Measurements from ENCODE around the gene GBF1. TPM values are rescaled to one million over a fixed set of nuclear protein-coding genes. Genes with fewer than 3 reads are reported as not detected.

Gene GBF1
- total RNA-seq, 1 experiment from 2014 or later, result 23.7 TPM

DNA sequence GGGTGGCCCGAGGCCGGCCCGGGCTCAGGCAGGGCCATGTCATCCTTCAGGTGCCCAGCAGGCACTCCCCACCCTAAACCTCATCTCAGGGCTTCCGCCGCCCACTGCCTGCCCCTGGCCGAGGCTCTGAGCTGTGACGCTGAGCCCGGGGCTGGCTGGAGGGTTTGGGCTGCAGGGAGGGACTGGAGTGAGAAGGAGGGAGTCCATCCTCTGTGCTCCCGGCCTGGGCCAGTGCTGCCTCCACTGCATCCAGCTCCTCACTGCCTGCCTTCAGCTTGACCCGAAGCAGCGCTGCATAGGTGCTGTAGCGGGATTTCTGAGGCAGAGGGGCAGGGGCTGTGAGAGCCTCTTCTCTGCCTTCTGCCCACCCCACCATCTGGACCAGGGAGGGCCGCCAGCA is 157.8 kb downstream of the GBF1 start:
- H3K9me3 Mint-ChIP-seq, result no peaks in the 10 kb centered on the region
- peaks cover 48% of the 10 kb centered on the region for H3K27me3 Mint-ChIP-seq (ENCODE audit: low read depth)
- Histone ChIP-seq H2BK120ac (ENCODE audit: low read depth, low read length, poor library complexity, severe bottlenecking) (no peak overlapping the region), H4K5ac (ENCODE audit: insufficient read length, low read depth, low read length) (no peak overlapping the region), H2BK20ac (ENCODE audit: low read depth, low read length, poor library complexity, severe bottlenecking) (no peak overlapping the region), H3K27me3 (ENCODE audit: insufficient read depth, low read length) (peaks cover 8% of the 10 kb centered on the region; the same call in 1 of the 2 replicates), H3K4me2 (ENCODE audit: insufficient read depth, insufficient read length, low read length) (no peak overlapping the region), H3K4me1 (ENCODE audit: insufficient read depth, low read length) (no peaks in the 10 kb centered on the region), H4K20me1 (ENCODE audit: control insufficient read depth, insufficient read depth, insufficient read length) (no peaks in the 10 kb centered on the region), H3K56ac (ENCODE audit: insufficient read length, low read depth, low read length) (no peak overlapping the region), H3K14ac (ENCODE audit: insufficient read depth, low read length) (no peak overlapping the region), H3K79me2 (ENCODE audit: insufficient read depth, low read length) (no peaks in the 10 kb centered on the region), H3K27ac (ENCODE audit: insufficient read length, low read depth, low read length) (no peak overlapping the region), H2BK5ac (ENCODE audit: insufficient read length, low read length) (no peak overlapping the region), H3K79me1 (ENCODE audit: insufficient read depth, low read depth, low read length, poor library complexity, severe bottlenecking) (no peaks in the 10 kb centered on the region), H4K8ac (replicated peaks; ENCODE audit: insufficient read length, low read depth, low read length) (no peak overlapping the region), H3K23ac (ENCODE audit: insufficient read length, low read depth, low read length) (no peak overlapping the region), H3T11ph (ENCODE audit: low read length) (no peak overlapping the region), H3K23me2 (ENCODE audit: insufficient read length, low read depth, low read length, poor library complexity, severe bottlenecking) (no peaks in the 10 kb centered on the region), H2BK12ac (ENCODE audit: insufficient read length, low read depth, low read length) (no peak overlapping the region), H3K18ac (ENCODE audit: insufficient read length, low read depth, low read length) (no peak overlapping the region), H4K91ac (ENCODE audit: insufficient read length, low read depth, low read length) (no peak overlapping the region), H2BK15ac (ENCODE audit: low read depth, low read length) (no peak overlapping the region), H3K9ac (ENCODE audit: extremely low read depth, insufficient read length, low read length) (no peak overlapping the region), H3K4ac (ENCODE audit: low read depth, low read length) (no peak overlapping the region), H3K9me3 (ENCODE audit: control insufficient read depth, low read depth, low read length) (no peaks in the 10 kb centered on the region), H2AFZ (ENCODE audit: low read length) (no peak overlapping the region), H2AK5ac (ENCODE audit: insufficient read length, low read length) (no peak overlapping the region)
- no peak for TF ChIP-seq CTCF (conservative IDR thresholded peaks at IDR 0.05)
- H3K36me3 Mint-ChIP-seq (ENCODE audit: insufficient read depth in 1 of 3, low read depth in 3 of 3), result peaks cover 1 to 25% (median 15%) of the 10 kb centered on the region in 3 experiments; a peak in 5 of 7 replicates
- H3K4me3 Mint-ChIP-seq, result no peak overlapping the region
- no peak overlapping the region for H3K27ac Mint-ChIP-seq
- peaks cover 3 to 13% of the 10 kb centered on the region in 2 experiments for H3K4me1 Mint-ChIP-seq
- no peak for DNase-seq
- WGBS (ENCODE audit: extremely low coverage, insufficient read length, low lambda C conversion rate), result no CpG with 5 or more reads among the region's 13 CpGs
